GM23338 (cell line): ENCODE results near the gene CYFIP1. TPM values are rescaled to one million over a fixed set of nuclear protein-coding genes. Genes with fewer than 3 reads are reported as not detected.

Experiments
- ATAC-seq: fragments of 200-7000 bp; cut with Tn5 transposase; 3 replicates; pipeline ENCODE4 v1.9.1; 2020
- DNase-seq: peaks from one replicate; pipeline ENCODE4 v3.0.0-alpha.2; 2015; ENCODE audit warnings: low spot score
- H2AFZ ChIP-seq: fragments of 200-600 bp; sonication (generic); 2 replicates; pipeline ENCODE4 v1.8.0; 2016; ENCODE audit warnings: antibody characterized with exemption, mild to moderate bottlenecking, moderate library complexity
- H3F3A ChIP-seq: fragments of 200-600 bp; sonication (generic); replicated peaks from 2 replicates; pipeline ENCODE4 v1.8.0; 2017; ENCODE audit warnings: antibody characterized with exemption, mixed run types, low read depth
- H3K27ac ChIP-seq: fragments of 200-600 bp; sonication (generic); 2 replicates; pipeline ENCODE4 v1.6.1; 2016; ENCODE audit warnings: low read depth
- H3K27me3 ChIP-seq: fragments of 200-600 bp; sonication (generic); 2 replicates; pipeline ENCODE4 v1.8.0; 2016; ENCODE audit warnings: mild to moderate bottlenecking, mixed run types, moderate library complexity; ENCODE audit not compliant: insufficient read depth
- H3K36me3 ChIP-seq: fragments of 200-600 bp; sonication (generic); 2 replicates; pipeline ENCODE4 v1.8.0; 2016; ENCODE audit warnings: mild to moderate bottlenecking; ENCODE audit not compliant: insufficient read depth
- H3K4me1 ChIP-seq: fragments of 200-600 bp; sonication (generic); 2 replicates; pipeline ENCODE4 v1.8.0; 2016; ENCODE audit warnings: mild to moderate bottlenecking, moderate library complexity; ENCODE audit not compliant: insufficient read depth
- H3K4me2 ChIP-seq: fragments of 200-600 bp; sonication (generic); 2 replicates; pipeline ENCODE4 v1.7.1; 2017; ENCODE audit warnings: mixed run types
- H3K4me3 ChIP-seq: fragments of 200-600 bp; sonication (generic); 2 replicates; pipeline ENCODE4 v1.6.1; 2016; ENCODE audit warnings: mixed run types
- H3K79me2 ChIP-seq: fragments of 200-600 bp; sonication (generic); replicated peaks from 2 replicates; pipeline ENCODE4 v1.8.0; 2017; ENCODE audit warnings: mild to moderate bottlenecking; ENCODE audit not compliant: insufficient read depth
- H3K9me2 ChIP-seq: fragments of 200-600 bp; sonication (generic); 2 replicates; pipeline ENCODE4 v1.8.0; 2017; ENCODE audit not compliant: insufficient read depth
- H4K20me1 ChIP-seq: fragments of 200-600 bp; sonication (generic); replicated peaks from 2 replicates; pipeline ENCODE4 v1.8.0; 2017; ENCODE audit warnings: mild to moderate bottlenecking; ENCODE audit not compliant: insufficient read depth
- H3K27ac Mint-ChIP-seq: 2 replicates; pipeline ENCODE4 v1.8.0; 2020; ENCODE audit warnings: inconsistent platforms, mild to moderate bottlenecking, moderate library complexity, mixed read lengths
- H3K27me3 Mint-ChIP-seq: 3 replicates; pipeline ENCODE4 v1.8.0; 2022; ENCODE audit warnings: low read depth, mild to moderate bottlenecking, moderate library complexity, mixed read lengths, inconsistent platforms; ENCODE audit not compliant: insufficient read depth, poor library complexity
- H3K36me3 Mint-ChIP-seq: 3 replicates; pipeline ENCODE4 v1.8.0; 2021; ENCODE audit warnings: low read depth, mild to moderate bottlenecking, inconsistent platforms, moderate library complexity, mixed read lengths
- H3K4me1 Mint-ChIP-seq: 3 replicates; pipeline ENCODE4 v1.8.0; 2020; ENCODE audit warnings: mild to moderate bottlenecking, inconsistent platforms, mixed read lengths
- H3K4me3 Mint-ChIP-seq: 3 replicates; pipeline ENCODE4 v1.8.0; 2021; ENCODE audit warnings: moderate library complexity, mild to moderate bottlenecking, inconsistent platforms, mixed read lengths
- H3K9me3 Mint-ChIP-seq: 3 replicates; pipeline ENCODE4 v1.8.0; 2020; ENCODE audit warnings: moderate library complexity, mild to moderate bottlenecking, inconsistent platforms, mixed read lengths
- CREB1 ChIP-seq: fragments of 250-450 bp; sonication (Bioruptor Pico); IDR thresholded peaks from 2 replicates; pipeline ENCODE4 v1.5.0; 2020; ENCODE audit warnings: low read depth, mild to moderate bottlenecking, moderate library complexity
- NANOG ChIP-seq: IDR thresholded peaks from 2 replicates; pipeline ENCODE4 v1.6.1; 2016; ENCODE audit warnings: antibody characterized with exemption, borderline replicate concordance
- POLR2AphosphoS5 ChIP-seq: IDR thresholded peaks from 2 replicates; pipeline ENCODE4 v1.6.1; 2016; ENCODE audit warnings: antibody characterized with exemption, low read depth
- STAT1 ChIP-seq: IDR thresholded peaks from one replicate; pipeline ENCODE4 v1.6.1; 2016; ENCODE audit warnings: antibody characterized with exemption; ENCODE audit not compliant: unreplicated experiment
- ZNF114 ChIP-seq: fragments of 250-450 bp; sonication (Bioruptor Pico); IDR thresholded peaks from 2 replicates; pipeline ENCODE4 v1.5.0; 2020; ENCODE audit warnings: mild to moderate bottlenecking, moderate library complexity
- ZNF331 ChIP-seq: fragments of 250-450 bp; sonication (Bioruptor Pico); IDR thresholded peaks from 2 replicates; pipeline ENCODE4 v1.5.0; 2020; ENCODE audit warnings: low read depth, mild to moderate bottlenecking, moderate library complexity
- polyA plus RNA-seq: library from polyadenylated mRNA; unstranded; fragments of >200 nt; fragmentation: Nextera tagmentation; extraction: Ambion mirVana; gene quantifications from 2 replicates; pipeline ENCODE4 v1.2.1, GENCODE V29; 2016
- total RNA-seq: library from RNA; depleted of rRNA; stranded (reverse); fragments of >200 nt; shearing (Covaris generic); gene quantifications from 2 replicates; pipeline ENCODE4 v1.2.3, GENCODE V29; 2014
- TF ChIP-seq, protein P1 (sequence below): IDR thresholded peaks from 2 replicates; pipeline ENCODE4 v1.6.1; 2016; ENCODE audit warnings: antibody characterized with exemption
- TF ChIP-seq, protein P2 (sequence below): fragments of 250-450 bp; sonication (Bioruptor Pico); IDR thresholded peaks from 2 replicates; pipeline ENCODE4 v1.5.0; 2020; ENCODE audit warnings: mild to moderate bottlenecking, moderate library complexity

The CYFIP1 gene
- total and polyA plus RNA-seq, 2 experiments from 2014 or later: 20.0 to 73.9 TPM

DNA sequence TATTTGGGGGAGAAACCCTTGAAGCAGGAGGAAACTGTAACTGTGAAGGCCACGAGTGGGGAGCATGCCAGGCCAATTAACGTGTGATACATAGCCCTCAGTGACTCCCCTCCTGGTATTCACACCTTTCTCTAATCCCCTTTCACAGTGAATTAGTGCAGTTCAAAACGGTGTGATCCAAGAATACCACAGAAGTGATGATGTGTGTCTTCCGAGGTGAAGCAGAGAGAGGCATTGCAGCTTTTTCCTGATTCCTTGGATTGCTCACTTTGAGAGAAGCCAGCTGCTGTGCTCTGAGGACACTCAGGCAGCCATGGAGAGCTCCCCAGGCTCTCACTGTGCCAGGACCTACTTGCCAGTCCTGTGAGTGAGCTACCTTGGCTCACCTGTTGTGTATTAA lies 124.4 kb downstream of the CYFIP1 start:
- Histone ChIP-seq H3K4me1 (no peaks in the 10 kb centered on the region), H3K36me3 (peaks cover 44% of the 10 kb centered on the region), H3K9me2 (no peaks in the 10 kb centered on the region), H3K4me3 (no peak overlapping the region), H3K79me2 (peaks cover 33% of the 10 kb centered on the region), H3K27me3 (no peaks in the 10 kb centered on the region), H4K20me1 (peaks cover 3% of the 10 kb centered on the region), H3K4me2 (no peak overlapping the region), H3K27ac (no peak overlapping the region), H3F3A (no peaks in the 10 kb centered on the region), H2AFZ (no peak overlapping the region)
- Mint-ChIP-seq H3K36me3 (peaks cover 80% of the 10 kb centered on the region), H3K9me3 (no peaks in the 10 kb centered on the region), H3K4me1 (0 out of 3 replicates have a peak, but pooled peaks cover 2% of the 10 kb centered on the region), H3K4me3 (no peak overlapping the region), H3K27me3 (peaks cover 2% of the 10 kb centered on the region), H3K27ac (no peak overlapping the region)
- DNase-seq (no peak), ATAC-seq (no peak)
- TF ChIP-seq ZNF331 (CRISPR knock-in tag): no peak

DNA sequence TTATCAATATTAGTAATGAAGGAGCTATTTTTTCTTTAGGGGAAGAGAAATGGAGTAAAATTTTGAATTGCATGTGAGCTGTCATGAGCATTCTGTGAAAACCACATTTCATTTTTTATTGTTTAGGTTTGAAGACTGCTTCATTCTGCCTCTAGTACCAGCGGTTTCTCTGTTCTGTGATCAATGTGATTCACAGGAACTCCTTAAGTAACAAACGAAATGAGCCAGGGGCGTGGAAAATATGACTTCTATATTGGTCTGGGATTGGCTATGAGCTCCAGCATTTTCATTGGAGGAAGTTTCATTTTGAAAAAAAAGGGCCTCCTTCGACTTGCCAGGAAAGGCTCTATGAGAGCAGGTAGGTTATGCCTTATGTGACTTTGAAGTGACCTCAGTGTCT lies 128.7 kb downstream of the CYFIP1 start:
- no peak for DNase-seq
- no peak overlapping the region for H2AFZ ChIP-seq
- no peak overlapping the region for H3K4me3 Mint-ChIP-seq
- no peak overlapping the region for H3K27ac ChIP-seq
- peaks cover 74% of the 10 kb centered on the region for H3K36me3 Mint-ChIP-seq
- H3K27ac Mint-ChIP-seq: no peak overlapping the region; the same call in 1 of the 2 replicates
- TF ChIP-seq CREB1 (CRISPR knock-in tag) (no peak), NANOG (no peak), STAT1 (no peak), POLR2AphosphoS5 (no peak)
- H3K36me3 ChIP-seq: peaks cover 24% of the 10 kb centered on the region
- no peak for ATAC-seq
- H3K4me1 ChIP-seq: no peaks in the 10 kb centered on the region
- H3K4me3 ChIP-seq: no peak overlapping the region
- no peaks in the 10 kb centered on the region for H3K9me3 Mint-ChIP-seq
- no peaks in the 10 kb centered on the region for H3F3A ChIP-seq
- H3K27me3 ChIP-seq: no peaks in the 10 kb centered on the region
- H3K79me2 ChIP-seq: peaks cover 71% of the 10 kb centered on the region
- H4K20me1 ChIP-seq: peaks cover 19% of the 10 kb centered on the region
- peaks cover 8% of the 10 kb centered on the region; the same call in 1 of the 3 replicates for H3K4me1 Mint-ChIP-seq
- H3K9me2 ChIP-seq: no peaks in the 10 kb centered on the region
- no peak overlapping the region for H3K4me2 ChIP-seq
- H3K27me3 Mint-ChIP-seq: peaks cover 3% of the 10 kb centered on the region

DNA sequence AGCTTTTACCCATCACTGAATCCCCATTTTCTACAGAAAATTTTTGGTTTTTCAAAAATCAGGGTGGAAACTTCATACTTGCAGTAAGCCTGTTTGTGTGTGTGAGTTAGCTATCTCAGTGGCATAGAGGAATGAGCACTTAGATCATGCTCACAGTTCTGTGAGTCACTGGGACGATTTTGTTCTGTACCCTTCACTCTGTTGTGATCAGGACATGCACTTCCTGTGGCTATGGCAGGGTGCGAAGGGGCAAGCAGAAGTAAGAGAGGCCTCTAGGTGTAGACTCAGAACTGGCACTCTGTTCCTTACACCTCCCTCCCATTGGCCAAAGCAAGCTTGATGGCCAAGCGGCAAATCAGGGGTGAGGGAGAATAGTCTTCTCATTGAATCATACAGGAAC lies 130.1 kb downstream of the CYFIP1 start:
- H3K27ac Mint-ChIP-seq: no peak overlapping the region; the same call in 1 of the 2 replicates
- DNase-seq: no peak
- peaks cover 73% of the 10 kb centered on the region for H3K36me3 Mint-ChIP-seq
- TF ChIP-seq ZNF114 (no peak), STAT1 (no peak)
- TF ChIP-seq, protein P1, sequence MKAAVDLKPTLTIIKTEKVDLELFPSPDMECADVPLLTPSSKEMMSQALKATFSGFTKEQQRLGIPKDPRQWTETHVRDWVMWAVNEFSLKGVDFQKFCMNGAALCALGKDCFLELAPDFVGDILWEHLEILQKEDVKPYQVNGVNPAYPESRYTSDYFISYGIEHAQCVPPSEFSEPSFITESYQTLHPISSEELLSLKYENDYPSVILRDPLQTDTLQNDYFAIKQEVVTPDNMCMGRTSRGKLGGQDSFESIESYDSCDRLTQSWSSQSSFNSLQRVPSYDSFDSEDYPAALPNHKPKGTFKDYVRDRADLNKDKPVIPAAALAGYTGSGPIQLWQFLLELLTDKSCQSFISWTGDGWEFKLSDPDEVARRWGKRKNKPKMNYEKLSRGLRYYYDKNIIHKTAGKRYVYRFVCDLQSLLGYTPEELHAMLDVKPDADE: no peak
- TF ChIP-seq, protein P2, sequence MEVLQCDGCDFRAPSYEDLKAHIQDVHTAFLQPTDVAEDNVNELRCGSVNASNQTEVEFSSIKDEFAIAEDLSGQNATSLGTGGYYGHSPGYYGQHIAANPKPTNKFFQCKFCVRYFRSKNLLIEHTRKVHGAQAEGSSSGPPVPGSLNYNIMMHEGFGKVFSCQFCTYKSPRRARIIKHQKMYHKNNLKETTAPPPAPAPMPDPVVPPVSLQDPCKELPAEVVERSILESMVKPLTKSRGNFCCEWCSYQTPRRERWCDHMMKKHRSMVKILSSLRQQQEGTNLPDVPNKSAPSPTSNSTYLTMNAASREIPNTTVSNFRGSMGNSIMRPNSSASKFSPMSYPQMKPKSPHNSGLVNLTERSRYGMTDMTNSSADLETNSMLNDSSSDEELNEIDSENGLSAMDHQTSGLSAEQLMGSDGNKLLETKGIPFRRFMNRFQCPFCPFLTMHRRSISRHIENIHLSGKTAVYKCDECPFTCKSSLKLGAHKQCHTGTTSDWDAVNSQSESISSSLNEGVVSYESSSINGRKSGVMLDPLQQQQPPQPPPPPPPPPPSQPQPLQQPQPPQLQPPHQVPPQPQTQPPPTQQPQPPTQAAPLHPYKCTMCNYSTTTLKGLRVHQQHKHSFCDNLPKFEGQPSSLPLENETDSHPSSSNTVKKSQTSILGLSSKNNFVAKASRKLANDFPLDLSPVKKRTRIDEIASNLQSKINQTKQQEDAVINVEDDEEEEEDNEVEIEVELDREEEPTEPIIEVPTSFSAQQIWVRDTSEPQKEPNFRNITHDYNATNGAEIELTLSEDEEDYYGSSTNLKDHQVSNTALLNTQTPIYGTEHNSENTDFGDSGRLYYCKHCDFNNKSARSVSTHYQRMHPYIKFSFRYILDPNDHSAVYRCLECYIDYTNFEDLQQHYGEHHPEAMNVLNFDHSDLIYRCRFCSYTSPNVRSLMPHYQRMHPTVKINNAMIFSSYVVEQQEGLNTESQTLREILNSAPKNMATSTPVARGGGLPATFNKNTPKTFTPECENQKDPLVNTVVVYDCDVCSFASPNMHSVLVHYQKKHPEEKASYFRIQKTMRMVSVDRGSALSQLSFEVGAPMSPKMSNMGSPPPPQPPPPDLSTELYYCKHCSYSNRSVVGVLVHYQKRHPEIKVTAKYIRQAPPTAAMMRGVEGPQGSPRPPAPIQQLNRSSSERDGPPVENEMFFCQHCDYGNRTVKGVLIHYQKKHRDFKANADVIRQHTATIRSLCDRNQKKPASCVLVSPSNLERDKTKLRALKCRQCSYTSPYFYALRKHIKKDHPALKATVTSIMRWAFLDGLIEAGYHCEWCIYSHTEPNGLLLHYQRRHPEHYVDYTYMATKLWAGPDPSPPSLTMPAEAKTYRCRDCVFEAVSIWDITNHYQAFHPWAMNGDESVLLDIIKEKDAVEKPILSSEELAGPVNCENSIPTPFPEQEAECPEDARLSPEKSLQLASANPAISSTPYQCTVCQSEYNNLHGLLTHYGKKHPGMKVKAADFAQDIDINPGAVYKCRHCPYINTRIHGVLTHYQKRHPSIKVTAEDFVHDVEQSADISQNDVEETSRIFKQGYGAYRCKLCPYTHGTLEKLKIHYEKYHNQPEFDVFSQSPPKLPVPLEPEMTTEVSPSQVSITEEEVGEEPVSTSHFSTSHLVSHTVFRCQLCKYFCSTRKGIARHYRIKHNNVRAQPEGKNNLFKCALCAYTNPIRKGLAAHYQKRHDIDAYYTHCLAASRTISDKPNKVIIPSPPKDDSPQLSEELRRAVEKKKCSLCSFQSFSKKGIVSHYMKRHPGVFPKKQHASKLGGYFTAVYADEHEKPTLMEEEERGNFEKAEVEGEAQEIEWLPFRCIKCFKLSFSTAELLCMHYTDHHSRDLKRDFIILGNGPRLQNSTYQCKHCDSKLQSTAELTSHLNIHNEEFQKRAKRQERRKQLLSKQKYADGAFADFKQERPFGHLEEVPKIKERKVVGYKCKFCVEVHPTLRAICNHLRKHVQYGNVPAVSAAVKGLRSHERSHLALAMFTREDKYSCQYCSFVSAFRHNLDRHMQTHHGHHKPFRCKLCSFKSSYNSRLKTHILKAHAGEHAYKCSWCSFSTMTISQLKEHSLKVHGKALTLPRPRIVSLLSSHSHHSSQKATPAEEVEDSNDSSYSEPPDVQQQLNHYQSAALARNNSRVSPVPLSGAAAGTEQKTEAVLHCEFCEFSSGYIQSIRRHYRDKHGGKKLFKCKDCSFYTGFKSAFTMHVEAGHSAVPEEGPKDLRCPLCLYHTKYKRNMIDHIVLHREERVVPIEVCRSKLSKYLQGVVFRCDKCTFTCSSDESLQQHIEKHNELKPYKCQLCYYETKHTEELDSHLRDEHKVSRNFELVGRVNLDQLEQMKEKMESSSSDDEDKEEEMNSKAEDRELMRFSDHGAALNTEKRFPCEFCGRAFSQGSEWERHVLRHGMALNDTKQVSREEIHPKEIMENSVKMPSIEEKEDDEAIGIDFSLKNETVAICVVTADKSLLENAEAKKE: no peak

More for the DNA sequence above, 130.1 kb downstream of the CYFIP1 start:
- no peak overlapping the region for H3K4me3 ChIP-seq
- no peaks in the 10 kb centered on the region for H3F3A ChIP-seq
- H3K79me2 ChIP-seq: peaks cover 82% of the 10 kb centered on the region
- H3K27ac ChIP-seq: no peak overlapping the region
- no peak for ATAC-seq
- H2AFZ ChIP-seq: no peak overlapping the region
- H3K27me3 Mint-ChIP-seq: peaks cover 3% of the 10 kb centered on the region
- H4K20me1 ChIP-seq: peaks cover 25% of the 10 kb centered on the region
- no peak overlapping the region for H3K4me3 Mint-ChIP-seq
- H3K4me1 ChIP-seq: peaks cover 12% of the 10 kb centered on the region
- no peak overlapping the region for H3K4me2 ChIP-seq
- H3K27me3 ChIP-seq: no peaks in the 10 kb centered on the region
- H3K9me2 ChIP-seq: no peaks in the 10 kb centered on the region
- H3K36me3 ChIP-seq: peaks cover 19% of the 10 kb centered on the region
- peaks cover 23% of the 10 kb centered on the region for H3K4me1 Mint-ChIP-seq
- no peaks in the 10 kb centered on the region for H3K9me3 Mint-ChIP-seq
